H1 (cell line): ENCODE measurements around the gene LSM5. TPM values are rescaled to one million over a fixed set of nuclear protein-coding genes. Genes with fewer than 3 reads are reported as not detected.

Source experiments
- EP300 ChIP-seq, 2 experiments: IDR thresholded peaks; 1 replicate in 1 of 2; 2 replicates in 1 of 2; pipeline ENCODE4 v1.6.1; 2011 to 2012; ENCODE audit warnings: low read depth in 2 of 2, low read length in 2 of 2, mild to moderate bottlenecking in 2 of 2, borderline replicate concordance in 1 of 2, inconsistent platforms in 1 of 2, moderate library complexity in 1 of 2
- SIRT6 ChIP-seq: IDR thresholded peaks from one replicate; pipeline ENCODE4 v1.7.1; 2012; ENCODE audit warnings: low read length, inconsistent platforms
- ZNF274 ChIP-seq: IDR thresholded peaks from 2 replicates; pipeline ENCODE4 v1.7.0; 2012; ENCODE audit warnings: low read length, borderline replicate concordance; ENCODE audit errors: extremely low read depth
- polyA plus RNA-seq, 7 experiments: library from polyadenylated mRNA; depleted of rRNA in 3 of 7; stranded (reverse) in 5 of 7; unstranded in 2 of 7; fragments of >200 nt in 5 of 7; fragments of 200-250 nt in 2 of 7; gene quantifications; 1 replicate in 5 of 7; 2 replicates in 1 of 7; 4 replicates in 1 of 7; pipeline versions ENCODE4 v1.2.1 to v1.2.3, GENCODE V29; 2011 to 2013; ENCODE audit warnings: missing spikeins in 2 of 7, mixed read lengths in 2 of 7
- total RNA-seq: library from RNA; stranded (reverse); fragmentation: NEBNext Ultra II Directional; extraction: Animal tissue kit (Norgen Biotek cat#: 25700); gene quantifications from 2 replicates; pipeline ENCODE4 v1.2.1, GENCODE V29; 2021
- TF ChIP-seq, protein P1 (sequence below): IDR thresholded peaks from 2 replicates; pipeline ENCODE4 v1.6.1; 2012; ENCODE audit warnings: inconsistent platforms

LSM5 gene
- total and polyA plus RNA-seq, 2 of the 8 experiments (the other 6 are each of a cell fraction or from before 2014, with no cell fraction given): 58.9 to 103 TPM

GRCh38 chr7:32525839-32526238 lies 35.7 kb upstream of the LSM5 start (continued):
- no peak for TF ChIP-seq EP300 (IDR thresholded peaks at IDR 0.05; ENCODE audit: borderline replicate concordance in 1 of 2, low read depth in 2 of 2, low read length in 2 of 2)
- TF ChIP-seq, protein P1, sequence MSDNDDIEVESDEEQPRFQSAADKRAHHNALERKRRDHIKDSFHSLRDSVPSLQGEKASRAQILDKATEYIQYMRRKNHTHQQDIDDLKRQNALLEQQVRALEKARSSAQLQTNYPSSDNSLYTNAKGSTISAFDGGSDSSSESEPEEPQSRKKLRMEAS: no peak
- TF ChIP-seq SIRT6: no peak
- no peak for TF ChIP-seq ZNF274
- TF ChIP-seq, all 59 proteins: peak for 0
